Subcutaneous abdominal adipose tissue (tissue), 5 donors: ENCODE measurements around the gene DLK1.

Experiments used
- H3K27ac ChIP-seq: one replicate; pipeline ENCODE4 v1.7.0; 2013; ENCODE audit warnings: low read depth, mild to moderate bottlenecking, inconsistent platforms, low read length, moderate library complexity
- H3K27me3 ChIP-seq, 5 donors: one replicate each; pipeline ENCODE4 v1.7.0; 2013; ENCODE audit warnings: low read length in 5 of 5, inconsistent platforms in 1 of 5; ENCODE audit not compliant: control insufficient read depth in 5 of 5, insufficient read depth in 4 of 5
- H3K36me3 ChIP-seq, 5 donors: one replicate each; pipeline ENCODE4 v1.7.0; 2013; ENCODE audit warnings: low read length in 5 of 5; ENCODE audit not compliant: control insufficient read depth in 5 of 5, insufficient read depth in 5 of 5
- H3K4me1 ChIP-seq, 5 donors: one replicate each; pipeline ENCODE4 v1.7.0; 2013; ENCODE audit warnings: low read length in 5 of 5, mild to moderate bottlenecking in 3 of 5, moderate library complexity in 1 of 5; ENCODE audit not compliant: control insufficient read depth in 5 of 5, insufficient read depth in 5 of 5
- H3K4me3 ChIP-seq, 5 donors: one replicate each; pipeline ENCODE4 v1.7.0; 2013; ENCODE audit warnings: low read length in 5 of 5, low read depth in 1 of 5
- H3K9ac ChIP-seq, 5 donors: one replicate each; pipeline ENCODE4 v1.7.0; 2013; ENCODE audit warnings: low read length in 5 of 5, mild to moderate bottlenecking in 4 of 5, moderate library complexity in 3 of 5
- H3K9me3 ChIP-seq, 5 donors: one replicate each; pipeline ENCODE4 v1.7.0; 2013; ENCODE audit warnings: low read length in 5 of 5; ENCODE audit not compliant: control insufficient read depth in 5 of 5
- donor health status: healthy.
- donor health status: healthy.
- donor health status: healthy.
- donor health status: healthy.
- donor health status: healthy.

The DLK1 gene

GRCh38 chr14:100726550-100727085, at the start of gene DLK1:
Gene DLK1, plus strand, starts transcription at chr14:100726892. Its CDS starts 177 bp downstream, at chr14:100727069.
- peaks cover 28 to 65% (median 55%) of the 10 kb centered on the region in 5 donors for H3K27me3 ChIP-seq
- H3K27ac ChIP-seq = no peak within 1 kb of the TSS
- H3K4me3 ChIP-seq = no peak within 1 kb of the TSS
- H3K9ac ChIP-seq = no peak within 1 kb of the TSS
- no peaks in the 10 kb centered on the region for H3K9me3 ChIP-seq
- H3K4me1 ChIP-seq = no peaks in the 10 kb centered on the region
- H3K36me3 ChIP-seq = no peaks in the 10 kb centered on the region

GRCh38 chr14:100677152-100677551, 49.5 kb upstream of the DLK1 start:
- Histone ChIP-seq H3K27ac (peak overlapping the region; percentile 41), H3K4me3 (peak overlapping the region in 1 of 5 donors; percentile 21), H3K27me3 (peaks cover 0 to 39% (median 32%) of the 10 kb centered on the region in 5 donors), H3K9ac (peak overlapping the region in 1 of 5 donors; percentile 15), H3K36me3 (no peaks in the 10 kb centered on the region), H3K4me1 (peaks cover 16 to 58% (median 56%) of the 10 kb centered on the region in 5 donors), H3K9me3 (no peaks in the 10 kb centered on the region)

- Histone ChIP-seq H3K4me3 (peak overlapping the region in 1 of 5 donors; percentile 21), H3K9me3 (peaks cover 0 to 2% (median 0%) of the 10 kb centered on the region in 5 donors)
Observed at GRCh38 chr14:100677554-100678468, 48.9 kb upstream of the DLK1 start.

GRCh38 chr14:100678469-100678828, 48.2 kb upstream of the DLK1 start:
- Histone ChIP-seq H3K4me3 (no peak overlapping the region), H3K4me1 (peaks cover 16 to 59% (median 56%) of the 10 kb centered on the region in 5 donors), H3K9ac (peak overlapping the region in 2 of 5 donors; percentile 14 to 41), H3K9me3 (peaks cover 0 to 2% (median 0%) of the 10 kb centered on the region in 5 donors), H3K27ac (peak overlapping the region; percentile 41), H3K27me3 (peaks cover 0 to 31% (median 26%) of the 10 kb centered on the region in 5 donors), H3K36me3 (no peaks in the 10 kb centered on the region)

More at GRCh38 chr14:100677554-100678468, 48.9 kb upstream of the DLK1 start:
- peak overlapping the region in 1 of 5 donors; percentile 15 for H3K9ac ChIP-seq
- H3K27ac ChIP-seq = peak overlapping the region; percentile 41
- H3K27me3 ChIP-seq = peaks cover 0 to 35% (median 31%) of the 10 kb centered on the region in 5 donors
- no peaks in the 10 kb centered on the region for H3K36me3 ChIP-seq
- H3K4me1 ChIP-seq = peaks cover 16 to 58% (median 56%) of the 10 kb centered on the region in 5 donors

- H3K36me3 ChIP-seq = no peaks in the 10 kb centered on the region
- peaks cover 0 to 26% (median 23%) of the 10 kb centered on the region in 5 donors for H3K27me3 ChIP-seq
- H3K9me3 ChIP-seq = peaks cover 0 to 2% (median 0%) of the 10 kb centered on the region in 5 donors
- H3K27ac ChIP-seq = peak overlapping the region; percentile 41
- H3K9ac ChIP-seq = peak overlapping the region in 1 of 5 donors; percentile 41
- no peak overlapping the region for H3K4me3 ChIP-seq
- H3K4me1 ChIP-seq = peaks cover 16 to 65% (median 62%) of the 10 kb centered on the region in 5 donors
Observed at GRCh38 chr14:100679153-100679552, 47.5 kb upstream of the DLK1 start.

- Histone ChIP-seq H3K27me3 (peaks cover 0 to 26% (median 21%) of the 10 kb centered on the region in 5 donors), H3K4me1 (peaks cover 16 to 66% (median 62%) of the 10 kb centered on the region in 5 donors), H3K27ac (peak overlapping the region; percentile 75), H3K9me3 (peaks cover 0 to 2% (median 0%) of the 10 kb centered on the region in 5 donors), H3K9ac (peak overlapping the region in 1 of 5 donors; percentile 59), H3K4me3 (no peak overlapping the region), H3K36me3 (no peaks in the 10 kb centered on the region)
Observed at GRCh38 chr14:100679707-100680438, 46.8 kb upstream of the DLK1 start.

GRCh38 chr14:100680439-100681051, 46.1 kb upstream of the DLK1 start:
- no peaks in the 10 kb centered on the region for H3K36me3 ChIP-seq
- peak overlapping the region; percentile 75 for H3K27ac ChIP-seq
- H3K9ac ChIP-seq = peak overlapping the region in 1 of 5 donors; percentile 59
- peaks cover 16 to 66% (median 62%) of the 10 kb centered on the region in 5 donors for H3K4me1 ChIP-seq
- H3K27me3 ChIP-seq = peaks cover 0 to 26% (median 17%) of the 10 kb centered on the region in 5 donors
- peaks cover 0 to 2% (median 0%) of the 10 kb centered on the region in 5 donors for H3K9me3 ChIP-seq
- H3K4me3 ChIP-seq = no peak overlapping the region

GRCh38 chr14:100681111-100681510, 45.6 kb upstream of the DLK1 start:
- Histone ChIP-seq H3K36me3 (no peaks in the 10 kb centered on the region), H3K4me1 (peaks cover 16 to 63% (median 58%) of the 10 kb centered on the region in 5 donors), H3K9ac (peak overlapping the region in 1 of 5 donors; percentile 59), H3K4me3 (no peak overlapping the region), H3K27me3 (peaks cover 0 to 26% (median 15%) of the 10 kb centered on the region in 5 donors), H3K27ac (no peak overlapping the region), H3K9me3 (peaks cover 0 to 2% (median 0%) of the 10 kb centered on the region in 5 donors)

GRCh38 chr14:100682749-100683148, 43.9 kb upstream of the DLK1 start:
- Histone ChIP-seq H3K9me3 (peaks cover 0 to 2% (median 0%) of the 10 kb centered on the region in 5 donors), H3K4me3 (no peak overlapping the region), H3K27ac (no peak overlapping the region), H3K4me1 (peaks cover 10 to 47% (median 42%) of the 10 kb centered on the region in 5 donors), H3K27me3 (peaks cover 0 to 23% (median 11%) of the 10 kb centered on the region in 5 donors), H3K9ac (no peak overlapping the region), H3K36me3 (no peaks in the 10 kb centered on the region)
